ENCODE results near the gene MYO5B.

GRCh38 chr18:49788327-49788898 lies 406.5 kb downstream of the MYO5B start:
- TF ChIP-seq POLR2A (IDR thresholded peaks at IDR 0.05; ENCODE audit: borderline replicate concordance, extremely low read depth, insufficient read depth, insufficient read length): no peak
- TF ChIP-seq SRF (IDR thresholded peaks at IDR 0.05; ENCODE audit: low read depth): no peak
- TF ChIP-seq MAX (IDR thresholded peaks at IDR 0.05): no peak
- TF ChIP-seq JUND (IDR thresholded peaks at IDR 0.05): no peak
- TF ChIP-seq ZBTB33 (IDR thresholded peaks at IDR 0.05; ENCODE audit: extremely low read depth, insufficient replicate concordance, low read length): no peak
- TF ChIP-seq CTCF (IDR thresholded peaks at IDR 0.05 in 2 of 3, conservative IDR thresholded peaks at IDR 0.05 in 1 of 3; ENCODE audit: borderline replicate concordance in 1 of 3, insufficient read depth in 1 of 3, low read depth in 2 of 3, low read length in 2 of 3): no peak
- TF ChIP-seq EZH2 (IDR thresholded peaks at IDR 0.05): no peak
- no peak for TF ChIP-seq REST (IDR thresholded peaks at IDR 0.05; ENCODE audit: low read depth)
- no peak for TF ChIP-seq POLR2AphosphoS5 (IDR thresholded peaks at IDR 0.05; ENCODE audit: low read depth, low read length)
- TF ChIP-seq RAD21 (IDR thresholded peaks at IDR 0.05; ENCODE audit: low read depth): no peak
- no peak for TF ChIP-seq FOSL1 (IDR thresholded peaks at IDR 0.05; ENCODE audit: low read depth)
